H9 (cell line): ENCODE data around the gene SCYL3. TPM values are rescaled to one million over a fixed set of nuclear protein-coding genes. Genes with fewer than 3 reads are reported as not detected.

Experiments
- DNase-seq: peaks from one replicate; pipeline ENCODE4 v3.0.0-alpha.2; 2017
- H2AFZ ChIP-seq: one replicate; pipeline ENCODE4 v1.6.1; 2013; ENCODE audit warnings: mild to moderate bottlenecking, low read length, control low read depth, moderate library complexity
- H2AK5ac ChIP-seq: 2 replicates; pipeline ENCODE4 v1.6.1; 2013; ENCODE audit warnings: low read length, control low read depth, mixed read lengths; ENCODE audit not compliant: insufficient read length
- H2BK120ac ChIP-seq: one replicate; pipeline ENCODE4 v1.6.1; 2013; ENCODE audit warnings: low read depth, mild to moderate bottlenecking, low read length, control low read depth, inconsistent platforms; ENCODE audit not compliant: poor library complexity, severe bottlenecking
- H2BK12ac ChIP-seq: 2 replicates; pipeline ENCODE4 v1.6.1; 2013; ENCODE audit warnings: low read length, control low read depth, mixed read lengths, low read depth; ENCODE audit not compliant: insufficient read length
- H2BK15ac ChIP-seq: 2 replicates; pipeline ENCODE4 v1.6.1; 2013; ENCODE audit warnings: low read depth, low read length, control low read depth
- H2BK20ac ChIP-seq: one replicate; pipeline ENCODE4 v1.6.1; 2013; ENCODE audit warnings: low read depth, mild to moderate bottlenecking, low read length, control low read depth, inconsistent platforms; ENCODE audit not compliant: poor library complexity, severe bottlenecking
- H2BK5ac ChIP-seq: 2 replicates; pipeline ENCODE4 v1.6.1; 2013; ENCODE audit warnings: low read length, control low read depth, mixed read lengths; ENCODE audit not compliant: insufficient read length
- H3K14ac ChIP-seq: 2 replicates; pipeline ENCODE4 v1.6.1; 2013; ENCODE audit warnings: low read length, control low read depth; ENCODE audit not compliant: insufficient read depth
- H3K18ac ChIP-seq: 2 replicates; pipeline ENCODE4 v1.6.1; 2013; ENCODE audit warnings: low read depth, mild to moderate bottlenecking, mixed read lengths, low read length, control low read depth; ENCODE audit not compliant: insufficient read length
- H3K23ac ChIP-seq: 2 replicates; pipeline ENCODE4 v1.6.1; 2013; ENCODE audit warnings: low read length, control low read depth, mixed read lengths, low read depth; ENCODE audit not compliant: insufficient read length
- H3K23me2 ChIP-seq: 2 replicates; pipeline ENCODE4 v1.6.1; 2013; ENCODE audit warnings: low read depth, mild to moderate bottlenecking, mixed read lengths, low read length, control low read depth; ENCODE audit not compliant: insufficient read length, poor library complexity, severe bottlenecking
- H3K27ac ChIP-seq: 2 replicates; pipeline ENCODE4 v1.5.1; 2013; ENCODE audit warnings: low read length, control low read depth, mixed read lengths, low read depth; ENCODE audit not compliant: insufficient read length
- H3K27me3 ChIP-seq: 2 replicates; pipeline ENCODE4 v1.6.1; 2013; ENCODE audit warnings: low read length, control low read depth, inconsistent platforms; ENCODE audit not compliant: insufficient read depth
- H3K4ac ChIP-seq: 2 replicates; pipeline ENCODE4 v1.6.1; 2013; ENCODE audit warnings: low read depth, mild to moderate bottlenecking, control low read depth, inconsistent platforms, low read length, moderate library complexity
- H3K4me1 ChIP-seq: 2 replicates; pipeline ENCODE4 v1.6.1; 2013; ENCODE audit warnings: low read length, control low read depth, inconsistent platforms; ENCODE audit not compliant: insufficient read depth
- H3K4me2 ChIP-seq: 2 replicates; pipeline ENCODE4 v1.6.1; 2013; ENCODE audit warnings: low read length, control low read depth, mixed read lengths; ENCODE audit not compliant: insufficient read length, insufficient read depth
- H3K56ac ChIP-seq: 2 replicates; pipeline ENCODE4 v1.6.1; 2013; ENCODE audit warnings: low read depth, mild to moderate bottlenecking, mixed read lengths, low read length, control low read depth; ENCODE audit not compliant: insufficient read length
- H3K79me1 ChIP-seq: 2 replicates; pipeline ENCODE4 v1.6.1; 2013; ENCODE audit warnings: low read depth, mild to moderate bottlenecking, moderate library complexity, low read length, control low read depth, inconsistent platforms; ENCODE audit not compliant: insufficient read depth, poor library complexity, severe bottlenecking
- H3K79me2 ChIP-seq: 2 replicates; pipeline ENCODE4 v1.6.1; 2013; ENCODE audit warnings: low read length, control low read depth, inconsistent platforms; ENCODE audit not compliant: insufficient read depth
- H3K9ac ChIP-seq: 2 replicates; pipeline ENCODE4 v1.6.1; 2013; ENCODE audit warnings: low read length, control low read depth, mixed read lengths; ENCODE audit not compliant: insufficient read length; ENCODE audit errors: extremely low read depth
- H3K9me3 ChIP-seq: one replicate; pipeline ENCODE4 v1.6.1; 2013; ENCODE audit warnings: low read depth, low read length, inconsistent platforms; ENCODE audit not compliant: control insufficient read depth
- H3T11ph ChIP-seq: one replicate; pipeline ENCODE4 v1.6.1; 2013; ENCODE audit warnings: mild to moderate bottlenecking, low read length, control low read depth, inconsistent platforms
- H4K20me1 ChIP-seq: one replicate; pipeline ENCODE4 v1.6.1; 2013; ENCODE audit not compliant: control insufficient read depth, insufficient read length, insufficient read depth
- H4K5ac ChIP-seq: 2 replicates; pipeline ENCODE4 v1.6.1; 2013; ENCODE audit warnings: low read depth, mild to moderate bottlenecking, mixed read lengths, low read length, control low read depth; ENCODE audit not compliant: insufficient read length
- H4K8ac ChIP-seq: replicated peaks from 2 replicates; pipeline ENCODE4 v1.6.1; 2013; ENCODE audit warnings: low read length, control low read depth, mixed read lengths, low read depth; ENCODE audit not compliant: insufficient read length
- H4K91ac ChIP-seq: 2 replicates; pipeline ENCODE4 v1.6.1; 2013; ENCODE audit warnings: low read depth, mild to moderate bottlenecking, moderate library complexity, mixed read lengths, low read length, control low read depth; ENCODE audit not compliant: insufficient read length
- H3K27ac Mint-ChIP-seq, 3 experiments: 2 replicates in 2 of 3; 3 replicates in 1 of 3; pipeline ENCODE4 v1.8.0; 2020 to 2021; ENCODE audit warnings: mixed read lengths in 3 of 3, mild to moderate bottlenecking in 1 of 3, moderate library complexity in 1 of 3
- H3K27me3 Mint-ChIP-seq: 2 replicates; pipeline ENCODE4 v1.8.0; 2021; ENCODE audit warnings: low read depth, mild to moderate bottlenecking, moderate library complexity, mixed read lengths
- H3K36me3 Mint-ChIP-seq, 3 experiments: 2 replicates in 2 of 3; 3 replicates in 1 of 3; pipeline ENCODE4 v1.8.0; 2020 to 2021; ENCODE audit warnings: low read depth in 3 of 3, mixed read lengths in 3 of 3; ENCODE audit not compliant: insufficient read depth in 1 of 3
- H3K4me1 Mint-ChIP-seq, 2 experiments: 2 replicates each; pipeline ENCODE4 v1.8.0; 2020; ENCODE audit warnings: mixed read lengths in 2 of 2
- H3K4me3 Mint-ChIP-seq, 2 experiments: 2 replicates in 1 of 2; 3 replicates in 1 of 2; pipeline ENCODE4 v1.8.0; 2020 to 2021; ENCODE audit warnings: mild to moderate bottlenecking in 2 of 2, mixed read lengths in 2 of 2, moderate library complexity in 1 of 2
- H3K9me3 Mint-ChIP-seq, 2 experiments: 2 replicates in 1 of 2; 3 replicates in 1 of 2; pipeline ENCODE4 v1.8.0; 2020; ENCODE audit warnings: mild to moderate bottlenecking in 2 of 2, mixed read lengths in 2 of 2, moderate library complexity in 1 of 2
- CTCF ChIP-seq: fragments of 200-600 bp; sonication (generic); conservative IDR thresholded peaks from 3 replicates; pipeline ENCODE4 v1.8.0; 2021; ENCODE audit warnings: antibody characterized with exemption, mild to moderate bottlenecking
- WGBS: extraction: QIAGEN DNeasy Blood & Tissue Kit; methylation state at CpG from one replicate; pipeline ENCODE4 v1.1.7; 2013; ENCODE audit warnings: missing lambda C conversion rate, low lambda C conversion rate, mixed read lengths; ENCODE audit not compliant: insufficient read length; ENCODE audit errors: extremely low coverage; 5-methylcytosine and 5-hydroxymethylcytosine counted together
- total RNA-seq: library from RNA; stranded (reverse); gene quantifications from 2 replicates; pipeline ENCODE4 v1.2.1, GENCODE V29; 2021

The SCYL3 gene
- total RNA-seq, 1 experiment from 2014 or later = 3.9 TPM

GRCh38 chr1:169858467-169858866 is 35.2 kb downstream of the SCYL3 start:
- no peak overlapping the region for H4K8ac ChIP-seq
- H3K14ac ChIP-seq = no peak overlapping the region
- H3K79me1 ChIP-seq = no peaks in the 10 kb centered on the region
- H3K36me3 Mint-ChIP-seq = peaks cover 6 to 48% (median 35%) of the 10 kb centered on the region in 3 experiments; a peak in 5 of 7 replicates
- no peak overlapping the region for H3K4ac ChIP-seq
- no peak overlapping the region for H3K4me2 ChIP-seq
- H2BK12ac ChIP-seq = no peak overlapping the region
- no peak overlapping the region for H2BK120ac ChIP-seq
- no peak overlapping the region for H3K23ac ChIP-seq
- no peak overlapping the region for H3K56ac ChIP-seq
- H3K9me3 ChIP-seq = no peaks in the 10 kb centered on the region
- no peaks in the 10 kb centered on the region for H3K23me2 ChIP-seq
- H3K4me1 ChIP-seq = no peaks in the 10 kb centered on the region
- no CpG with 5 or more reads among the region's 3 CpGs for WGBS
- no peaks in the 10 kb centered on the region for H3K27me3 Mint-ChIP-seq
- no peak overlapping the region for H2BK20ac ChIP-seq
- H2AFZ ChIP-seq = no peak overlapping the region
- no peaks in the 10 kb centered on the region for H3K4me1 Mint-ChIP-seq
- no peak for DNase-seq
- no peak overlapping the region for H3K4me3 Mint-ChIP-seq
- no peak overlapping the region for H3K9ac ChIP-seq
- no peak overlapping the region for H2BK5ac ChIP-seq
- no peak overlapping the region for H2BK15ac ChIP-seq
- H3K9me3 Mint-ChIP-seq = no peaks in the 10 kb centered on the region
- TF ChIP-seq CTCF = no peak
- H3T11ph ChIP-seq = no peak overlapping the region
- H2AK5ac ChIP-seq = no peak overlapping the region
- no peak overlapping the region for H3K27ac Mint-ChIP-seq
- H3K27me3 ChIP-seq = no peaks in the 10 kb centered on the region
- no peak overlapping the region for H3K27ac ChIP-seq
- no peak overlapping the region for H4K91ac ChIP-seq
- H3K18ac ChIP-seq = no peak overlapping the region
- no peak overlapping the region for H4K5ac ChIP-seq
- H4K20me1 ChIP-seq = no peaks in the 10 kb centered on the region
- no peaks in the 10 kb centered on the region for H3K79me2 ChIP-seq
